KMS-11 (cell line): ENCODE data around the gene SMC4.

Experiments used
- H2AFZ ChIP-seq: fragments of 200-600 bp; sonication (generic); 2 replicates; pipeline ENCODE4 v1.6.1; 2016; ENCODE audit warnings: antibody characterized with exemption, mixed run types, low read depth
- H3K27ac ChIP-seq: fragments of 200-600 bp; sonication (generic); 2 replicates; pipeline ENCODE4 v1.6.1; 2016; ENCODE audit warnings: mild to moderate bottlenecking, mixed run types
- H3K27me3 ChIP-seq: fragments of 200-600 bp; sonication (generic); 2 replicates; pipeline ENCODE4 v1.6.1; 2017; ENCODE audit warnings: mild to moderate bottlenecking, low read depth, mixed run types, moderate library complexity; ENCODE audit not compliant: insufficient read depth
- H3K36me3 ChIP-seq: fragments of 200-600 bp; sonication (generic); 2 replicates; pipeline ENCODE4 v1.6.1; 2017; ENCODE audit warnings: mild to moderate bottlenecking, mixed run types; ENCODE audit not compliant: insufficient read depth
- H3K4me1 ChIP-seq: fragments of 200-600 bp; sonication (generic); 2 replicates; pipeline ENCODE4 v1.6.1; 2016; ENCODE audit warnings: mild to moderate bottlenecking, low read depth, mixed run types; ENCODE audit not compliant: poor library complexity, severe bottlenecking
- H3K4me2 ChIP-seq: fragments of 200-600 bp; sonication (generic); 2 replicates; pipeline ENCODE4 v1.7.0; 2016; ENCODE audit warnings: mild to moderate bottlenecking, mixed run types
- H3K4me3 ChIP-seq: fragments of 200-600 bp; sonication (generic); IDR thresholded peaks from 2 replicates; pipeline ENCODE4 v1.6.1; 2017; ENCODE audit warnings: low read depth, low read length, mixed read lengths; ENCODE audit not compliant: insufficient read depth
- H3K79me2 ChIP-seq: fragments of 200-600 bp; sonication (generic); 2 replicates; pipeline ENCODE4 v1.6.1; 2016; ENCODE audit warnings: low read depth, mixed run types; ENCODE audit not compliant: insufficient read depth
- H3K9ac ChIP-seq: fragments of 200-600 bp; sonication (generic); 2 replicates; pipeline ENCODE4 v1.6.1; 2016; ENCODE audit warnings: mild to moderate bottlenecking, mixed run types
- H4K20me1 ChIP-seq: fragments of 200-600 bp; sonication (generic); 2 replicates; pipeline ENCODE4 v1.6.1; 2016; ENCODE audit warnings: mild to moderate bottlenecking, mixed run types; ENCODE audit not compliant: insufficient read depth
- TF ChIP-seq, protein P1 (sequence below): fragments of 200-600 bp; sonication (generic); conservative IDR thresholded peaks from 2 replicates; pipeline ENCODE4 v1.6.1; 2017; ENCODE audit warnings: low read depth, mild to moderate bottlenecking, antibody characterized with exemption, low read length, moderate library complexity, mixed read lengths

Gene SMC4

DNA sequence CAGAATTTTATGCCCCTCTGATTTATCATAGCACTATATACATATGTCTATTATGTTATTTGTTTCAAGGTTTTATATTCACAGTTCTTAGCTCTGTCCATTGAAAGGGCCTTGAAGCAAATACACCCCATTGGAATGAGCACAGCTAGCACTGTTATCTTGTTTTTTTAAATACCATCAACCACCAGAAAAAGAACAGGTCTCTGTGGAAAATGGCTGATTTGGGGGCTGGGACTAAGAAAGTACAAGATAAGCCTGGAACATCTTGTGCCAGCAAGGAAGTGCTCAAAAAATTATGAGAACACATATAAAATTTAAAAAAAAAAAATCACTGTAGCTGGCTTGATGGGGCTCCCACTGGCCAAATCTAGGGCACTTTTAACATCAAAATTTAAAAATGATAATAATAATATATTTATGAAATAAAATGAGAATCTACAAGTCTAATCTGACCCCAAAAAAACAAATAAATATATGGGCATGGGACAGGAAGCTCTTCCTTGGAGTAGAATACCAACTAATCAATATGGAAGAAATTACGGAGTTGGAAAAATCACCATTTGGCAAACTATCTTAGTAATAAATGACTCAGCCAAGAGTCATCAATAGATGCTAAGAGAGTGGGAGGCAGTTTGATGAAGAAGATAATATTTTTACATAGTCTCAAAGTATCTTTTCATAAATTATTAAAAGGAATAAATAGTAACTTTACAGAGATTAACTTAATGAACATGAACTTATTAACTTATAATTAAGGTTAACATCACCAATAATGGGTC, 20.9 kb upstream of the SMC4 start:
- no peak overlapping the region for H3K9ac ChIP-seq
- H3K36me3 ChIP-seq, result no peaks in the 10 kb centered on the region
- H3K4me2 ChIP-seq, result 0 out of 2 replicates have a peak overlapping the region, but pooled peaks have one; percentile 0
- H3K4me1 ChIP-seq, result peaks cover 12% of the 10 kb centered on the region
- H3K27me3 ChIP-seq, result no peaks in the 10 kb centered on the region
- H2AFZ ChIP-seq, result no peak overlapping the region
- H3K27ac ChIP-seq, result no peak overlapping the region
- H3K4me3 ChIP-seq, result no peak overlapping the region
- TF ChIP-seq, protein P1, sequence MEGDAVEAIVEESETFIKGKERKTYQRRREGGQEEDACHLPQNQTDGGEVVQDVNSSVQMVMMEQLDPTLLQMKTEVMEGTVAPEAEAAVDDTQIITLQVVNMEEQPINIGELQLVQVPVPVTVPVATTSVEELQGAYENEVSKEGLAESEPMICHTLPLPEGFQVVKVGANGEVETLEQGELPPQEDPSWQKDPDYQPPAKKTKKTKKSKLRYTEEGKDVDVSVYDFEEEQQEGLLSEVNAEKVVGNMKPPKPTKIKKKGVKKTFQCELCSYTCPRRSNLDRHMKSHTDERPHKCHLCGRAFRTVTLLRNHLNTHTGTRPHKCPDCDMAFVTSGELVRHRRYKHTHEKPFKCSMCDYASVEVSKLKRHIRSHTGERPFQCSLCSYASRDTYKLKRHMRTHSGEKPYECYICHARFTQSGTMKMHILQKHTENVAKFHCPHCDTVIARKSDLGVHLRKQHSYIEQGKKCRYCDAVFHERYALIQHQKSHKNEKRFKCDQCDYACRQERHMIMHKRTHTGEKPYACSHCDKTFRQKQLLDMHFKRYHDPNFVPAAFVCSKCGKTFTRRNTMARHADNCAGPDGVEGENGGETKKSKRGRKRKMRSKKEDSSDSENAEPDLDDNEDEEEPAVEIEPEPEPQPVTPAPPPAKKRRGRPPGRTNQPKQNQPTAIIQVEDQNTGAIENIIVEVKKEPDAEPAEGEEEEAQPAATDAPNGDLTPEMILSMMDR, result no peak
- H4K20me1 ChIP-seq, result no peaks in the 10 kb centered on the region
- H3K79me2 ChIP-seq, result no peaks in the 10 kb centered on the region

DNA sequence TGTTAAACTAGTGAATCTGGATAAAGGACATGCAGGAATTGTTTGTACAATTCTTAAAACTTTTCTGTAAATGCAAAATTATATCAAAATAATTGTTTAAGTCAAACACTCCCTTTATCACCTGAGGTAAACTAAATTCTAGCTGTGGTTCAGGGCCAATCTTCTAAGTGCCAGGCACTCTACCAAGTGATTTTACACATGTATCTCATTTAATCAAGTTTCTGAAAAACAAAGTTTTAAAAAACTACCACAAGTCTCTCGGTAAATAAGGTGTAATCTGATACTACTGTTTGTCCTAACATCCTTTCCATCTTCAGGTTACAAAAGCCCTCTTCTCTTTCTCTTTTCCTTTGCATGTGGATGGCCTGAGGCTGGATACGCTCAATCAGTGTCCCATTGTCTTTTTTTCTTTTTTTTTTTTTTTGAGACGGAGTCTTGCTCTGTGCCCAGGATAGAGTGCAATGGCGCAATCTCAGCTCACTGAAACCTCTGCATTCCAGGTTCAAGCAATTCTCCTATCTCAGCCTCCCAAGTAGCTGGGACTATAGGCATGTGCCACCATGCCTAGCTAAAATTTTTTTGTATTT, 19.7 kb upstream of the SMC4 start:
- Histone ChIP-seq H3K4me2 (0 out of 2 replicates have a peak overlapping the region, but pooled peaks have one; percentile 0), H3K9ac (no peak overlapping the region), H3K27me3 (no peaks in the 10 kb centered on the region), H3K79me2 (no peaks in the 10 kb centered on the region), H3K4me3 (no peak overlapping the region), H3K4me1 (peaks cover 12% of the 10 kb centered on the region), H2AFZ (no peak overlapping the region), H3K27ac (no peak overlapping the region), H3K36me3 (no peaks in the 10 kb centered on the region), H4K20me1 (no peaks in the 10 kb centered on the region)
- TF ChIP-seq, protein P1, result no peak

DNA sequence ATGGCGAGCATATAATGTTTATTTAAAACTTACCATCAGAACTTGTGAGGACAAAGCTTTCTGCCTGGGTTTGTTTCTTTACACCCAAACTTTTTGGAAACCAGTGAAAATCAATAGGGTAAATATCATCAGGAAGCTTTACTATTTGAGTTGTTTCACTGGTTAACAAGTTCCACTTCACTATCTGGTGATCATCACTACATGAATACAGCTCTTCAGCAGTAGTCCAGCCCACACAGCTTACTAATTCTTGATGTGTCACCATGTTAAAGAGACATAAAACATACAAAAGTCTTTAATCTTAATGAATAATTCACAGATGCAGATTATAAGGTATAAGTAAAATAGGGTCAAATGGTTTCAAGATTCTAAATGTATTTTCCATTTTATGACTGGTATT, 18.0 kb upstream of the SMC4 start:
- Histone ChIP-seq H3K4me3 (no peak overlapping the region), H3K4me1 (peaks cover 12% of the 10 kb centered on the region), H3K27me3 (no peaks in the 10 kb centered on the region), H3K79me2 (no peaks in the 10 kb centered on the region; the same call in 1 of the 2 replicates), H3K4me2 (no peak overlapping the region), H3K9ac (no peak overlapping the region), H3K36me3 (no peaks in the 10 kb centered on the region), H3K27ac (no peak overlapping the region), H2AFZ (no peak overlapping the region), H4K20me1 (no peaks in the 10 kb centered on the region)
- TF ChIP-seq, protein P1, result no peak

DNA sequence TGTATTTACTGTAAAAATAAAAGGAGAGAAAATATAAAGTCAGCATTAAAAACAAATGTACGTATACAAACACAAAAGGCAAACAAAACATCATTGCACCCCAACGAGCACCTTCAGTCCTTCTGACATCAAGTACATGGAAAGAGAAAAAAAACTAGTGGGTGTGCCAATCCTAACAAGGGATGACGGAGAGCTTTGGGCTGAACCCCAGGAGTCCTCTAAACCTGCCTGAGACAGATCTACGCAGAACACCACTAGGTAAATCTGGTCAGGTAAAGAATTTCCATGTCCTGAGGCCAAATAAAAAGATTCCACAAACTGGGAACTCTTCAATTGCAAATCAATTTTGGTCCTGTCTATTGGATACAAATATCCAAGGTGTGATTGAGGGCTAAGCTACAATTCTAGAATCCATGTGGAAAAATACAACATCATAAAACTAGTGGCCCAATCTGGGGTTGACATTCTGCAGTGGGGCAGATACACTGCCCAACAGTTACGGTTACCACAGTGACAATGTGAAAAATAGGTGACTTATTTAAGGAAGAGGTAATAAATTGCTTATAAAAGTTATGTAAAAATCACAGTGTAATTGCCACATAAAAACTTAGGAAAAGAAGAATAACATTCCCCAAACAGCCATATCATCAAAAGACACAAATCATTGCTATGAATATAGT, 14.7 kb upstream of the SMC4 start:
- Histone ChIP-seq H3K36me3 (no peaks in the 10 kb centered on the region), H2AFZ (no peak overlapping the region), H3K4me3 (no peak overlapping the region), H4K20me1 (no peaks in the 10 kb centered on the region), H3K79me2 (peaks cover 7% of the 10 kb centered on the region; the same call in 1 of the 2 replicates), H3K4me2 (no peak overlapping the region), H3K27me3 (no peaks in the 10 kb centered on the region), H3K9ac (no peak overlapping the region), H3K27ac (no peak overlapping the region), H3K4me1 (peaks cover 2% of the 10 kb centered on the region)
- TF ChIP-seq, protein P1, result no peak
